ENCODE results near the gene CYP2E1. TPM values are rescaled to one million over a fixed set of nuclear protein-coding genes. Genes with fewer than 3 reads are reported as not detected.
"Not testable (repeated sequence)": the region's sequence is repeated elsewhere in the genome, so short reads cannot be mapped to it uniquely, and the experiment has no call there.

The CYP2E1 gene
- total and polyA plus RNA-seq, 2 donors (not counting 1 experiment from before 2014, with no cell fraction given), result 0.50 to 0.90 TPM

- Histone ChIP-seq H3K79me2 (ENCODE audit: control insufficient read depth, insufficient read depth, low read length) (no peaks in the 10 kb centered on the region), H3K4me3 (replicated peaks in 1 of 4; ENCODE audit: control extremely low read depth in 1 of 4, insufficient read depth in 1 of 4, low read depth in 3 of 4, low read length in 4 of 4) (no peak overlapping the region), H3K9ac (ENCODE audit: insufficient read depth, low read length) (no peak overlapping the region), H4K20me1 (ENCODE audit: control insufficient read depth, extremely low read depth, insufficient read depth, low read length) (no peaks in the 10 kb centered on the region), H3K4me1 (ENCODE audit: control insufficient read depth, extremely low read depth, insufficient read depth, low read length) (no peaks in the 10 kb centered on the region), H3K4me2 (ENCODE audit: extremely low read depth, insufficient read depth, low read length) (no peak overlapping the region), H3K9me3 (ENCODE audit: control insufficient read depth, insufficient read depth, low read depth, low read length) (no peaks in the 10 kb centered on the region), H3K36me3 (ENCODE audit: control insufficient read depth, insufficient read depth, low read length) (no peaks in the 10 kb centered on the region), H2AFZ (ENCODE audit: low read length) (no peak overlapping the region), H3K27ac (ENCODE audit: insufficient read depth, low read length) (no peak overlapping the region), H3K27me3 (ENCODE audit: control insufficient read depth, insufficient read depth, low read length) (peaks cover 4% of the 10 kb centered on the region)
- no peak for DNase-seq (ENCODE audit: low read depth in 2 of 2)
- no peak for TF ChIP-seq EZH2 (IDR thresholded peaks at IDR 0.05; ENCODE audit: low read length, missing control alignments)
- no peak for TF ChIP-seq CTCF (conservative IDR thresholded peaks at IDR 0.05 in 1 of 2, IDR thresholded peaks at IDR 0.05 in 1 of 2; ENCODE audit: low read depth in 1 of 2, low read length in 2 of 2)
These were observed 7.3 kb downstream of the CYP2E1 start for GRCh38 chr10:133534417-133534816.

GRCh38 chr10:133536198-133536597, 9.0 kb downstream of the CYP2E1 start:
- Histone ChIP-seq H3K4me1 (ENCODE audit: control insufficient read depth, extremely low read depth, insufficient read depth, low read length) (no peaks in the 10 kb centered on the region), H3K79me2 (ENCODE audit: control insufficient read depth, insufficient read depth, low read length) (no peaks in the 10 kb centered on the region), H3K27me3 (ENCODE audit: control insufficient read depth, insufficient read depth, low read length) (no peaks in the 10 kb centered on the region), H2AFZ (ENCODE audit: low read length) (no peak overlapping the region), H3K4me2 (ENCODE audit: extremely low read depth, insufficient read depth, low read length) (no peak overlapping the region), H4K20me1 (ENCODE audit: control insufficient read depth, extremely low read depth, insufficient read depth, low read length) (no peaks in the 10 kb centered on the region), H3K36me3 (ENCODE audit: control insufficient read depth, insufficient read depth, low read length) (no peaks in the 10 kb centered on the region), H3K9ac (ENCODE audit: insufficient read depth, low read length) (no peak overlapping the region), H3K9me3 (ENCODE audit: control insufficient read depth, insufficient read depth, low read depth, low read length) (no peaks in the 10 kb centered on the region), H3K4me3 (replicated peaks in 1 of 4; ENCODE audit: control extremely low read depth in 1 of 4, insufficient read depth in 1 of 4, low read depth in 3 of 4, low read length in 4 of 4) (no peak overlapping the region), H3K27ac (ENCODE audit: insufficient read depth, low read length) (no peak overlapping the region)
- TF ChIP-seq CTCF (conservative IDR thresholded peaks at IDR 0.05 in 1 of 2, IDR thresholded peaks at IDR 0.05 in 1 of 2; ENCODE audit: low read depth in 1 of 2, low read length in 2 of 2), result no peak
- no peak for DNase-seq (ENCODE audit: low read depth in 2 of 2)

GRCh38 chr10:133537546-133538545, 10.7 kb downstream of the CYP2E1 start:
- Histone ChIP-seq H3K27me3 (ENCODE audit: control insufficient read depth, insufficient read depth, low read length) (no peaks in the 10 kb centered on the region), H3K4me2 (ENCODE audit: extremely low read depth, insufficient read depth, low read length) (no peak overlapping the region), H3K4me3 (replicated peaks in 1 of 4; ENCODE audit: control extremely low read depth in 1 of 4, insufficient read depth in 1 of 4, low read depth in 3 of 4, low read length in 4 of 4) (no peak overlapping the region), H3K36me3 (ENCODE audit: control insufficient read depth, insufficient read depth, low read length) (no peaks in the 10 kb centered on the region), H2AFZ (ENCODE audit: low read length) (no peak overlapping the region), H3K4me1 (ENCODE audit: control insufficient read depth, extremely low read depth, insufficient read depth, low read length) (no peaks in the 10 kb centered on the region), H3K9me3 (ENCODE audit: control insufficient read depth, insufficient read depth, low read depth, low read length) (no peaks in the 10 kb centered on the region), H3K27ac (ENCODE audit: insufficient read depth, low read length) (no peak overlapping the region), H4K20me1 (ENCODE audit: control insufficient read depth, extremely low read depth, insufficient read depth, low read length) (no peaks in the 10 kb centered on the region), H3K79me2 (ENCODE audit: control insufficient read depth, insufficient read depth, low read length) (no peaks in the 10 kb centered on the region), H3K9ac (ENCODE audit: insufficient read depth, low read length) (no peak overlapping the region)
- no peak for DNase-seq (ENCODE audit: low read depth in 2 of 2)
- TF ChIP-seq EZH2 (IDR thresholded peaks at IDR 0.05; ENCODE audit: low read length, missing control alignments) (no peak), CTCF (conservative IDR thresholded peaks at IDR 0.05 in 1 of 2, IDR thresholded peaks at IDR 0.05 in 1 of 2; ENCODE audit: low read depth in 1 of 2, low read length in 2 of 2) (no peak)

- not testable (repeated sequence) for H3K79me2 ChIP-seq (ENCODE audit: control insufficient read depth, insufficient read depth, low read length); H3K4me1 ChIP-seq (ENCODE audit: control insufficient read depth, extremely low read depth, insufficient read depth, low read length); H3K9ac ChIP-seq (ENCODE audit: insufficient read depth, low read length); H3K36me3 ChIP-seq (ENCODE audit: control insufficient read depth, insufficient read depth, low read length); H3K27me3 ChIP-seq (ENCODE audit: control insufficient read depth, insufficient read depth, low read length); H3K9me3 ChIP-seq (ENCODE audit: control insufficient read depth, insufficient read depth, low read depth, low read length); H3K4me3 ChIP-seq (replicated peaks in 1 of 4; ENCODE audit: control extremely low read depth in 1 of 4, insufficient read depth in 1 of 4, low read depth in 3 of 4, low read length in 4 of 4); H4K20me1 ChIP-seq (ENCODE audit: control insufficient read depth, extremely low read depth, insufficient read depth, low read length); H3K27ac ChIP-seq (ENCODE audit: insufficient read depth, low read length); H2AFZ ChIP-seq (ENCODE audit: low read length); DNase-seq (ENCODE audit: low read depth in 2 of 2); H3K4me2 ChIP-seq (ENCODE audit: extremely low read depth, insufficient read depth, low read length)
These were observed 14.3 kb downstream of the CYP2E1 start for GRCh38 chr10:133541441-133541975.

Measured in fibroblast of lung (primary cell).